ENCODE measurements around the gene ZCCHC7.
A peak's percentile ranks its signal among the peaks of the same experiment; 100 is the strongest.
"Not testable (repeated sequence)": the region's sequence is repeated elsewhere in the genome, so short reads cannot be mapped to it uniquely, and the experiment has no call there.

ZCCHC7 gene

GRCh38 chr9:37290940-37291485 is 170.6 kb downstream of the ZCCHC7 start:
- no peak for TF ChIP-seq CTCF (conservative IDR thresholded peaks at IDR 0.05; ENCODE audit: low read depth)
- CTCF ChIA-PET: no interaction called here
- peak; percentile 77 for DNase-seq (ENCODE audit: low spot score)
- POLR2A ChIA-PET (ENCODE audit: low non-redundant PET): no interaction called here
- no peak overlapping the region for H3K27ac ChIP-seq

- H3K27ac ChIP-seq: peak overlapping the region; percentile 75
- POLR2A ChIA-PET (ENCODE audit: low non-redundant PET); CTCF ChIA-PET; DNase-seq (ENCODE audit: low spot score): not testable (repeated sequence)
Observed at GRCh38 chr9:37291612-37292238, 171.4 kb downstream of the ZCCHC7 start.

- TF ChIP-seq CTCF (conservative IDR thresholded peaks at IDR 0.05; ENCODE audit: low read depth): no peak
- DNase-seq (ENCODE audit: low spot score): no peak
- CTCF ChIA-PET: no interaction called here
- POLR2A ChIA-PET (ENCODE audit: low non-redundant PET): no interaction called here
- no peak overlapping the region for H3K27ac ChIP-seq
Observed at GRCh38 chr9:37292896-37293295, 172.5 kb downstream of the ZCCHC7 start.

- H3K27ac ChIP-seq: no peak overlapping the region
- no peak for DNase-seq (ENCODE audit: low spot score)
- ChIA-PET POLR2A (ENCODE audit: low non-redundant PET) (no interaction called here), CTCF (no interaction called here)
- no peak for TF ChIP-seq CTCF (conservative IDR thresholded peaks at IDR 0.05; ENCODE audit: low read depth)
Observed at GRCh38 chr9:37293664-37294524, 173.5 kb downstream of the ZCCHC7 start.

- DNase-seq (ENCODE audit: low spot score): no peak
- ChIA-PET CTCF (no interaction called here), POLR2A (ENCODE audit: low non-redundant PET) (no interaction called here)
- no peak for TF ChIP-seq CTCF (conservative IDR thresholded peaks at IDR 0.05; ENCODE audit: low read depth)
- no peak overlapping the region for H3K27ac ChIP-seq
Observed at GRCh38 chr9:37295178-37295577, 174.8 kb downstream of the ZCCHC7 start.

GRCh38 chr9:37295796-37296195 is 175.4 kb downstream of the ZCCHC7 start:
- H3K27ac ChIP-seq: no peak overlapping the region
- DNase-seq (ENCODE audit: low spot score): no peak
- CTCF ChIA-PET: interaction anchor here (0.5 kb wide), 1 partner anchor 92 kb away, joined by 3 read pairs; no protein-coding TSS in a partner anchor
- TF ChIP-seq CTCF (conservative IDR thresholded peaks at IDR 0.05; ENCODE audit: low read depth): 0 out of 2 replicates have a peak, but pooled peaks have one; percentile 18
- POLR2A ChIA-PET (ENCODE audit: low non-redundant PET): no interaction called here

GRCh38 chr9:37297592-37297991 is 177.2 kb downstream of the ZCCHC7 start:
- POLR2A ChIA-PET (ENCODE audit: low non-redundant PET): no interaction called here
- no peak for DNase-seq (ENCODE audit: low spot score)
- H3K27ac ChIP-seq: no peak overlapping the region
- TF ChIP-seq CTCF (conservative IDR thresholded peaks at IDR 0.05; ENCODE audit: low read depth): no peak
- CTCF ChIA-PET: interaction anchor here (0.6 kb wide), 1 partner anchor 773 kb away, joined by 5 read pairs; no protein-coding TSS in a partner anchor
